Ovary (tissue), 10 donors: ENCODE data around the gene NAXD. TPM values are rescaled to one million over a fixed set of nuclear protein-coding genes. Genes with fewer than 3 reads are reported as not detected.
"Not testable (repeated sequence)": the region's sequence is repeated elsewhere in the genome, so short reads cannot be mapped to it uniquely, and the experiment has no call there.

Source experiments
- DNase-seq, 5 donors: peaks; one replicate each; pipeline ENCODE4 v3.0.0-alpha.2; 2019 to 2020
- H3K27ac ChIP-seq, 2 donors: fragments of 200-600 bp; one replicate each; pipeline versions ENCODE4 v1.5.1 to v1.8.0; 2019 to 2022
- H3K27me3 ChIP-seq: fragments of 200-600 bp; one replicate; pipeline ENCODE4 v1.8.0; 2022
- H3K36me3 ChIP-seq: fragments of 200-600 bp; sonication (generic); one replicate; pipeline ENCODE4 v1.5.1; 2019
- H3K4me1 ChIP-seq: one replicate; pipeline ENCODE4 v1.8.1; 2013; ENCODE audit warnings: mild to moderate bottlenecking, moderate library complexity; ENCODE audit not compliant: insufficient read depth
- H3K4me3 ChIP-seq: fragments of 200-600 bp; sonication (generic); one replicate; pipeline ENCODE4 v1.5.1; 2017
- H3K9me3 ChIP-seq, 2 donors: fragments of 200-600 bp in 1 of 2; sonication (generic) in 1 of 2; one replicate each; pipeline versions ENCODE4 v1.5.1 to v1.8.1; 2013 to 2019; ENCODE audit warnings: mild to moderate bottlenecking in 1 of 2, moderate library complexity in 1 of 2
- EP300 ChIP-seq: sonication (generic); formaldehyde crosslinking; IDR thresholded peaks from one replicate; pipeline ENCODE4 v1.6.1; 2017; ENCODE audit warnings: antibody characterized with exemption
- POLR2A ChIP-seq: fragments of 450-650 bp; IDR thresholded peaks from one replicate; pipeline ENCODE4 v1.6.1; 2017; ENCODE audit warnings: antibody characterized with exemption, mild to moderate bottlenecking, moderate library complexity
- WGBS, 3 donors: extraction: QIAGEN DNeasy Blood & Tissue Kit in 1 of 3; methylation state at CpG; one replicate each; pipeline versions ENCODE4 v1.1.5 to v1.1.7; 2013 to 2017; 5-methylcytosine and 5-hydroxymethylcytosine counted together
- intact Hi-C, 4 donors: fragments of 100-400 bp; cut with DNase I; formaldehyde crosslinking; loops; one replicate each; pipeline versions ENCODE4 v1.11.0 to v1.15.1; 2022 to 2023
- long read RNA-seq, 3 donors: library from polyadenylated mRNA in 2 of 3; unstranded in 2 of 3; transcript quantifications; one replicate each; pipeline ENCODE4 v2.0.0 and lab custom pipeline, GENCODE V29; 2021 to 2026
- polyA plus RNA-seq, 2 donors: library from polyadenylated mRNA; stranded (reverse); fragments of 200-250 nt in 1 of 2; fragments of 350-450 nt in 1 of 2; fragmentation: Illumina TruSeq in 1 of 2; extraction: RNeasy Lipid Tissue Mini Kit (QIAGEN cat#74804) in 1 of 2; gene quantifications; one replicate each; pipeline ENCODE4 v1.2.3, GENCODE V29; 2013 to 2014
- total RNA-seq, 7 donors: library from RNA; depleted of rRNA in 2 of 7; stranded (reverse); fragments of >200 nt in 2 of 7; fragmentation: NEBNext Ultra II Directional in 3 of 7; extraction: Animal tissue kit (Norgen Biotek cat#: 25700) in 3 of 7; gene quantifications; one replicate each; pipeline versions ENCODE4 v1.1.0 to v1.2.4, GENCODE V29; 2016 to 2023
- TF ChIP-seq, protein P1 (sequence below), 3 donors: fragments of 450-650 bp in 2 of 3; fragments of 200-600 bp in 1 of 3; IDR thresholded peaks; one replicate each; pipeline versions ENCODE4 v1.5.1 to v1.8.0; 2016 to 2022; ENCODE audit warnings: antibody characterized with exemption in 3 of 3, mild to moderate bottlenecking in 1 of 3
- donor health status: DM: no; HTN: no; CAD: no; lungs with moderate emphysema.
- donor health status: DM: no; HTN: no; CAD: no.
- donor health status: Bipolar disorder and iron deficiency.
- donor health status: DM: yes; HTN: yes; CAD: no.
- donor health status: DM: no; HTN: no; CAD: no.
- donor health status: DM: yes; HTN: yes; CAD: no.

The NAXD gene
- 10 to 100 TPM; 38.1 to 67.1 (median 56.9) TPM for total RNA-seq
- polyA plus RNA-seq, result 10 to 100 TPM; 28.4 to 48.5 TPM
- long read RNA-seq, donor 1, transcript NAXD-202 (7 exons, 2,311 nt), result major isoform, 7 of 522 reads
- long read RNA-seq, donor 1, transcript NAXD-203 (9 exons, 2,377 nt), result minor isoform, 5 of 522 reads
- long read RNA-seq, donor 1, partial matches to known transcripts, result 40 of 522 reads
- long read RNA-seq, donor 1, other reads (novel, unspliced or antisense), result 469 of 522 reads
- long read RNA-seq, donor 2, partial matches to known transcripts, result 0 of 9 reads
- long read RNA-seq, donor 2, other reads (novel, unspliced or antisense), result 9 of 9 reads
- long read RNA-seq, donor 3, partial matches to known transcripts, result 23 of 154 reads
- long read RNA-seq, donor 3, other reads (novel, unspliced or antisense), result 126 of 154 reads

DNA sequence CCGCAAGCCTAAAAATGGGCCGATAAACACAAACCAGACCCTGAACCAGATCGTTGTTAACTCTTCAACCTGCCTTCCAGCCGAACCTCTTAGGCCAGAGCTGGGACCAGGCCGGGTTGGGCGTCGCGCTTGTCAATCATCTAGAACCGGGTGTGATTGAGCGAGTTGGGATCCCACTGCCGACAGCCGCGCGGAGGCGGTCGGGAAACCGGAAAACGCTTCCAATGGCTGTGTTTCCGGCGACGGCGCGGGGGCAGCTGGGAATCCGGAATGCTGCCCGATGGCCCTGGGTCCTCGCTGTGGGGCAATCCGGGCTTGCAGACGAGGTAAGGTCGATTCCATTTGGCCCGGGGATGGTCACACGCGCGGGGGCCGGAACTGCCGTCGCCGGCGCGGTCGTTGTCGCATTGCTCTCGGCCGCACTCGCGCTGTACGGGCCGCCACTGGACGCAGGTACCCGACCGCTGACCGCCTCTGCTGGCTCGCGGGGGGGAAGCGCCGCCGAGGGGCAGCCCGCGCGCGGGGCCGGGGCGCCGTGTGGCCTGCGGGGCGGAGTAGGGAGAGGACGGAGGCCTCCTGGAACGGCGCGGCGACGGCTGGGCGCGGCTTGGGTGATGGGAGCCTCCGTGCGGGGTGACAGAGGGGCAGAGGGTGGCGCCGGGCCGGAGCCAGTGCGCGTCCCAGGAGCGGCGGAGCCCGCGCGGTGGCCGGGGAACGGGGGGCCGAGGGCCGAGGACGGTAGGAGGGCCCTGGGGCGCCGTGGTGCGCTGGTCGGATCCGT, at the start of gene NAXD:
TSS of gene NAXD (plus strand) at position 224 of the 781 bp plus-strand sequence. CDS start at position 281, 57 bp downstream.
- peak; percentile 55 for TF ChIP-seq POLR2A
- TF ChIP-seq, protein P1, sequence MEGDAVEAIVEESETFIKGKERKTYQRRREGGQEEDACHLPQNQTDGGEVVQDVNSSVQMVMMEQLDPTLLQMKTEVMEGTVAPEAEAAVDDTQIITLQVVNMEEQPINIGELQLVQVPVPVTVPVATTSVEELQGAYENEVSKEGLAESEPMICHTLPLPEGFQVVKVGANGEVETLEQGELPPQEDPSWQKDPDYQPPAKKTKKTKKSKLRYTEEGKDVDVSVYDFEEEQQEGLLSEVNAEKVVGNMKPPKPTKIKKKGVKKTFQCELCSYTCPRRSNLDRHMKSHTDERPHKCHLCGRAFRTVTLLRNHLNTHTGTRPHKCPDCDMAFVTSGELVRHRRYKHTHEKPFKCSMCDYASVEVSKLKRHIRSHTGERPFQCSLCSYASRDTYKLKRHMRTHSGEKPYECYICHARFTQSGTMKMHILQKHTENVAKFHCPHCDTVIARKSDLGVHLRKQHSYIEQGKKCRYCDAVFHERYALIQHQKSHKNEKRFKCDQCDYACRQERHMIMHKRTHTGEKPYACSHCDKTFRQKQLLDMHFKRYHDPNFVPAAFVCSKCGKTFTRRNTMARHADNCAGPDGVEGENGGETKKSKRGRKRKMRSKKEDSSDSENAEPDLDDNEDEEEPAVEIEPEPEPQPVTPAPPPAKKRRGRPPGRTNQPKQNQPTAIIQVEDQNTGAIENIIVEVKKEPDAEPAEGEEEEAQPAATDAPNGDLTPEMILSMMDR (IDR thresholded peaks at IDR 0.05), result no peak
- intact Hi-C loops, result loop anchor here in 3 of 4 donors (5.0 to 10.0 kb wide), 3 partner anchors 97 to 299 kb away; partner anchors contain the start of genes ANKRD10 (in 1 of the 3) and ING1 (in 1 of the 3)
- Histone ChIP-seq H3K9me3 (no peaks in the 10 kb centered on the region), H3K4me3 (peak within 1 kb of the TSS; percentile 81), H3K27ac (peak within 1 kb of the TSS; percentile 89), H3K27me3 (no peaks in the 10 kb centered on the region), H3K4me1 (peaks cover 23% of the 10 kb centered on the region), H3K36me3 (no peaks in the 10 kb centered on the region)
- 0 to 2% (median 1%) methylated on average over 81 to 95 of the region's 95 CpGs for WGBS, 3 donors
- peak; percentile 93 to 94 (median 93) for DNase-seq

GRCh38 chr13:110566171-110566570, 49.2 kb upstream of the NAXD start:
- DNase-seq, result no peak
- Histone ChIP-seq H3K36me3 (no peaks in the 10 kb centered on the region), H3K4me1 (peaks cover 4% of the 10 kb centered on the region), H3K4me3 (no peak overlapping the region), H3K9me3 (no peaks in the 10 kb centered on the region), H3K27ac (no peak overlapping the region), H3K27me3 (no peaks in the 10 kb centered on the region)
- intact Hi-C loops, result no loop called here
- 88 to 90% (median 89%) methylated on average over 9 of the region's 9 CpGs for WGBS, 3 donors
- TF ChIP-seq EP300 (no peak), POLR2A (no peak)
- TF ChIP-seq, protein P1 (IDR thresholded peaks at IDR 0.05), result no peak

DNA sequence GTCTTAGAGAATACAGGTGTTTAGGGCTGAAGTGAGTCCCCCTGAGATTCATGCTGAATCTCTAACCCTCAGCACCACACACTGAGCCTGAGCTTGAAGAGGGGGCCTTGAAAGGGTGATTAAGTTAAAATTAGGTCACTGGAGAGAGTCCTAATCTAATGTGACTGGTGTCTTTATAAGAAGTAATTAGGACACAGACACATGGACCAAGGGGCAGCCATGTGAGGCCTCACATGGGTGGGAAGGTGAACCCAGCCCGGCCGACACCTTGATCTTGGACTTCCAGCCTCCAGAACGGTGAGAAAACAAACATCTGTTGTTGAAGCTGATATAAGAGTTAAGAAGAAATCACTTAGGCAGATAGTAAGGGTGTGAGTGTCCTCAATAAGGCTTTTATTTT, 46.7 kb upstream of the NAXD start:
- no peak for TF ChIP-seq EP300
- TF ChIP-seq, protein P1 (IDR thresholded peaks at IDR 0.05), result no peak
- TF ChIP-seq POLR2A, result no peak
- no peak for DNase-seq
- intact Hi-C loops, result no loop called here
- Histone ChIP-seq H3K4me3 (no peak overlapping the region), H3K4me1 (no peaks in the 10 kb centered on the region), H3K27me3 (no peaks in the 10 kb centered on the region), H3K36me3 (no peaks in the 10 kb centered on the region), H3K27ac (no peak overlapping the region), H3K9me3 (no peaks in the 10 kb centered on the region)
- 94 to 95% (median 94%) methylated on average over 3 of the region's 3 CpGs for WGBS, 3 donors

DNA sequence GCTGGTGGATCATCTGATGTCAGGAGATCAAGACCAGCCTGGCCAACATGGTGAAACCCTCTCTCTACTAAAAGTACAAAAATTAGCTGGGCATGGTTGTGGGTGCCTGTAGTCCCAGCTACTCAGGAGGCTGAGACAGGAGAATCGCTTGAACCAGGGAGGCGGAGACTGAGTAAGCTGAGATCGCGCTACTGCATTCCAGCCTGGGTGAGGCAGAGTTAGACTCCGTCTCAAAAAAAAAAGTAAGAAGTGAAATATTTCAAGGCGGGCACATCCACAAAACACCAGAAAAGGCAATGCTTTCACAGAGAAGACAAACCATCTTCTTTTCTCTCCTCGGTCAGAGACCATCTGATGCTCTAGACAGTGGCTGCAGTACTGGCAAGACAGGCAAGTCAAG, 45.4 kb upstream of the NAXD start:
- DNase-seq, intact Hi-C loops, H3K36me3 ChIP-seq, H3K27me3 ChIP-seq, H3K4me1 ChIP-seq, H3K4me3 ChIP-seq, H3K9me3 ChIP-seq, H3K27ac ChIP-seq: not testable (repeated sequence)
- WGBS, 3 donors, result 62 to 66% (median 65%) methylated on average over 7 of the region's 7 CpGs
